GM12878 (cell line): ENCODE data around the gene ZNF385A. TPM values are rescaled to one million over a fixed set of nuclear protein-coding genes. Genes with fewer than 3 reads are reported as not detected.

Source experiments
- ATAC-seq: fragments of 200-7000 bp; cut with Tn5 transposase; 3 replicates; pipeline ENCODE4 v1.9.1; 2020; ENCODE audit warnings: mild to moderate bottlenecking, moderate library complexity
- BruUV-seq: library from RNA; stranded (reverse); fragments of 400-500 nt; replicated peaks from 2 replicates; lab custom pipeline; 2021; lab: Mats Ljungman, UMichigan
- CTCF ChIA-PET: fragments of 300-600 bp; sonication (Branson Sonifier 250); formaldehyde crosslinking; extraction: SDS; loops from one replicate; lab custom pipeline; 2021; ENCODE audit warnings: inconsistent platforms; lab: Yijun Ruan, JAX
- POLR2A ChIA-PET: fragments of 350-600 bp; formaldehyde crosslinking; extraction: SDS; loops from one replicate; lab custom pipeline; 2021; ENCODE audit warnings: inconsistent platforms; lab: Charles Lee
- RAD21 ChIA-PET: fragments of 300-600 bp; sonication (Branson Sonifier 250); formaldehyde crosslinking; loops from one replicate; lab custom pipeline; 2023; ENCODE audit warnings: antibody characterized with exemption; ENCODE audit not compliant: unreplicated experiment; lab: Charles Lee
- SMC1A ChIA-PET: fragments of 300-600 bp; sonication (Branson Sonifier 250); formaldehyde crosslinking; loops from one replicate; lab custom pipeline; 2023; ENCODE audit not compliant: unreplicated experiment, uncharacterized antibody; lab: Charles Lee
- DNase-seq: peaks from one replicate; pipeline ENCODE4 v3.0.0-alpha.2; 2011; ENCODE audit warnings: low read depth, low spot score
- FAIRE-seq: peaks from 3 replicates; lab custom pipeline; 2011; peaks lifted over from hg19 to GRCh38; lab: Jason Lieb, UNC
- H2AFZ ChIP-seq: 2 replicates; pipeline ENCODE4 v1.6.0; 2011; ENCODE audit warnings: low read depth, low read length, control low read depth; ENCODE audit not compliant: control insufficient read depth
- H3K27ac ChIP-seq: 2 replicates; pipeline ENCODE4 v1.5.1; 2011; ENCODE audit warnings: control low read depth; ENCODE audit not compliant: control insufficient read depth, insufficient read depth
- H3K27me3 ChIP-seq, 2 experiments: replicated peaks in 1 of 2; 2 replicates each; pipeline versions ENCODE4 v1.6.0 to v1.6.1; 2011; ENCODE audit warnings: low read length in 1 of 2; ENCODE audit not compliant: control insufficient read depth in 2 of 2, insufficient read depth in 2 of 2
- H3K36me3 ChIP-seq, 2 experiments: 2 replicates each; pipeline ENCODE4 v1.5.1; 2011; ENCODE audit warnings: low read length in 1 of 2; ENCODE audit not compliant: control insufficient read depth in 2 of 2, insufficient read depth in 2 of 2
- H3K4me1 ChIP-seq: 2 replicates; pipeline ENCODE4 v1.6.1; 2011; ENCODE audit warnings: mild to moderate bottlenecking, low read length, moderate library complexity, mixed read lengths; ENCODE audit not compliant: control insufficient read depth, insufficient read depth
- H3K4me2 ChIP-seq: 2 replicates; pipeline ENCODE4 v1.6.0; 2011; ENCODE audit warnings: control low read depth; ENCODE audit not compliant: control insufficient read depth, insufficient read depth
- H3K4me3 ChIP-seq: fragments of 200-600 bp; sonication (generic); 2 replicates; pipeline ENCODE4 v1.5.1; 2016
- H3K79me2 ChIP-seq: 2 replicates; pipeline ENCODE4 v1.6.0; 2011; ENCODE audit warnings: low read length; ENCODE audit not compliant: control insufficient read depth, insufficient read depth
- H3K9ac ChIP-seq: 2 replicates; pipeline ENCODE4 v1.8.0; 2011; ENCODE audit warnings: low read length, control low read depth, mixed read lengths; ENCODE audit not compliant: control insufficient read depth, insufficient read depth
- H3K9me3 ChIP-seq: replicated peaks from 3 replicates; pipeline ENCODE4 v1.5.1; 2011; ENCODE audit warnings: mild to moderate bottlenecking, low read length; ENCODE audit not compliant: control insufficient read depth, insufficient read depth
- H4K20me1 ChIP-seq: 2 replicates; pipeline ENCODE4 v1.6.0; 2011; ENCODE audit not compliant: control insufficient read depth, insufficient read depth
- BRCA1 ChIP-seq: IDR thresholded peaks from 2 replicates; pipeline ENCODE4 v1.6.1; 2011; ENCODE audit warnings: low read depth, low read length, improper control_type of control experiment
- CBFB ChIP-seq: IDR thresholded peaks from 2 replicates; pipeline ENCODE4 v1.6.1; 2016; ENCODE audit warnings: antibody characterized with exemption, low read depth
- E2F4 ChIP-seq: IDR thresholded peaks from 2 replicates; pipeline ENCODE4 v1.6.1; 2012; ENCODE audit warnings: low read depth, low read length, improper control_type of control experiment
- HDGF ChIP-seq: fragments of 450-650 bp; IDR thresholded peaks from 2 replicates; pipeline ENCODE4 v1.6.1; 2016; ENCODE audit warnings: antibody characterized with exemption
- IKZF1 ChIP-seq: fragments of 450-650 bp; conservative IDR thresholded peaks from 2 replicates; pipeline ENCODE4 v1.6.1; 2017; ENCODE audit warnings: antibody characterized with exemption, mild to moderate bottlenecking
- IRF5 ChIP-seq: fragments of 450-650 bp; IDR thresholded peaks from 2 replicates; pipeline ENCODE4 v1.6.1; 2017; ENCODE audit warnings: borderline replicate concordance
- LARP7 ChIP-seq: fragments of 450-650 bp; IDR thresholded peaks from 2 replicates; pipeline ENCODE4 v1.6.1; 2017; ENCODE audit warnings: mild to moderate bottlenecking
- MLLT1 ChIP-seq: fragments of 450-650 bp; IDR thresholded peaks from 2 replicates; pipeline ENCODE4 v1.6.1; 2016; ENCODE audit warnings: mild to moderate bottlenecking
- ZZZ3 ChIP-seq: IDR thresholded peaks from 2 replicates; pipeline ENCODE4 v1.6.1; 2011; ENCODE audit warnings: low read depth; ENCODE audit not compliant: control insufficient read depth, insufficient read length
- WGBS: methylation state at CpG from one replicate; pipeline ENCODE4 v1.1.6; 2016; ENCODE audit warnings: low lambda C conversion rate; ENCODE audit not compliant: insufficient replicate concordance, insufficient coverage; ENCODE audit errors: missing lambda C conversion rate; 5-methylcytosine and 5-hydroxymethylcytosine counted together
- in situ Hi-C: fragments of 300-500 bp; cut with MboI; formaldehyde crosslinking; loops from 9 replicates; pipeline ENCODE4 v1.14.3; 2018; ENCODE audit warnings: mixed read lengths
- intact Hi-C: fragments of 100-400 bp; cut with micrococcal nuclease; formaldehyde crosslinking; loops from one replicate; pipeline ENCODE4 v1.14.2; 2022; ENCODE audit not compliant: unreplicated experiment
- polyA plus RNA-seq, 11 experiments: library from polyadenylated mRNA; depleted of rRNA in 4 of 11; unstranded in 6 of 11; stranded (reverse) in 5 of 11; fragments of >200 nt; fragmentation: Nextera tagmentation in 4 of 11; fragmentation: Illumina TruSeq in 1 of 11; extraction: Ambion mirVana in 4 of 11; extraction: Trizol in 1 of 11; gene quantifications; 1 replicate in 1 of 11; 2 replicates in 10 of 11; pipeline versions ENCODE4 v1.2.1 to v1.2.3, GENCODE V29; 2011 to 2016; ENCODE audit warnings: inconsistent platforms in 2 of 11, missing spikeins in 2 of 11, low read depth in 1 of 11
- total RNA-seq, 4 experiments: library from RNA; depleted of rRNA in 3 of 4; stranded (reverse); fragments of >200 nt in 3 of 4; fragmentation: Illumina TruSeq in 1 of 4; extraction: Trizol in 1 of 4; gene quantifications; 2 replicates each; pipeline versions ENCODE4 v1.2.1 to v1.2.3, GENCODE V29; 2013 to 2021

ZNF385A gene
- total and polyA plus RNA-seq, 10 of the 15 experiments (the other 5 are each of a cell fraction or from before 2014, with no cell fraction given) = 0.26 to 26.1 (median 4.9) TPM

GRCh38 chr12:54398218-54398617, 13.7 kb upstream of the ZNF385A start:
- ChIA-PET SMC1A (interaction anchor here (12.3 kb wide), 1 partner anchor 39 kb away, joined by 469 read pairs; no protein-coding TSS in a partner anchor), CTCF (interaction anchor here (1.1 to 12.3 kb wide), 10 partner anchors 13 to 183 kb away, joined by 3 to 1071 read pairs (median 15); partner anchors contain the start of genes ITGA5 and ZNF385A), RAD21 (interaction anchor here (4.3 to 9.3 kb wide), 2 partner anchors 40 to 46 kb away, joined by 50 to 296 read pairs; no protein-coding TSS in a partner anchor), POLR2A (interaction anchor here (0.6 kb wide), 1 partner anchor 795 kb away, joined by 3 read pairs; no protein-coding TSS in a partner anchor)
- BruUV-seq = no TSS peak
- FAIRE-seq = no peak
- Histone ChIP-seq H3K27ac (no peak overlapping the region), H2AFZ (no peak overlapping the region), H3K4me1 (no peaks in the 10 kb centered on the region), H3K79me2 (no peaks in the 10 kb centered on the region), H3K9ac (no peak overlapping the region), H3K36me3 (no peaks in the 10 kb centered on the region), H3K4me3 (no peak overlapping the region), H4K20me1 (no peaks in the 10 kb centered on the region), H3K9me3 (no peaks in the 10 kb centered on the region), H3K27me3 (no peaks in the 10 kb centered on the region; a peak in 1 of 4 replicates), H3K4me2 (no peak overlapping the region)
- WGBS = 5% methylated on average over 2 of the region's 2 CpGs
- TF ChIP-seq IRF5 (no peak), IKZF1 (no peak), LARP7 (no peak)
- no peak for ATAC-seq
- in situ Hi-C loops (no loop called here), intact Hi-C loops (no loop called here)
- no peak for DNase-seq

GRCh38 chr12:54397157-54397556, 12.6 kb upstream of the ZNF385A start:
- Histone ChIP-seq H3K4me3 (no peak overlapping the region), H3K27ac (no peak overlapping the region), H4K20me1 (no peaks in the 10 kb centered on the region), H3K9me3 (no peaks in the 10 kb centered on the region), H3K4me2 (no peak overlapping the region), H3K36me3 (no peaks in the 10 kb centered on the region), H3K4me1 (no peaks in the 10 kb centered on the region), H3K27me3 (no peaks in the 10 kb centered on the region), H3K9ac (no peak overlapping the region), H3K79me2 (no peaks in the 10 kb centered on the region), H2AFZ (no peak overlapping the region)
- no TSS peak for BruUV-seq
- DNase-seq (no peak), FAIRE-seq (no peak), ATAC-seq (no peak)
- in situ Hi-C loops (no loop called here), intact Hi-C loops (no loop called here)
- RAD21 ChIA-PET = interaction anchor here (4.3 to 9.3 kb wide), 2 partner anchors 41 to 47 kb away, joined by 50 to 296 read pairs; no protein-coding TSS in a partner anchor
- CTCF ChIA-PET = interaction anchor here (0.9 to 12.3 kb wide), 8 partner anchors 7 to 138 kb away, joined by 3 to 1071 read pairs (median 10); partner anchors contain the start of genes ITGA5 and ZNF385A
- 0% methylated on average over 1 of the region's 1 CpG for WGBS
- SMC1A ChIA-PET = interaction anchor here (0.9 to 12.3 kb wide), 3 partner anchors 28 to 64 kb away, joined by 3 to 469 read pairs (median 3); no protein-coding TSS in a partner anchor
- POLR2A ChIA-PET = interaction anchor here (0.6 kb wide), 1 partner anchor 185 kb away, joined by 3 read pairs; no protein-coding TSS in a partner anchor
- TF ChIP-seq BRCA1 = no peak
- TF ChIP-seq E2F4 = no peak
- no peak for TF ChIP-seq ZZZ3
- TF ChIP-seq HDGF = no peak
- TF ChIP-seq CBFB = no peak
- no peak for TF ChIP-seq MLLT1
